Neural progenitor cell (in vitro differentiated cells): ENCODE results near the gene MAP2K5. TPM values are rescaled to one million over a fixed set of nuclear protein-coding genes. Genes with fewer than 3 reads are reported as not detected.

Experiments
- DNase-seq: peaks from one replicate; pipeline ENCODE4 v3.0.0-alpha.2; 2016; ENCODE audit warnings: low spot score
- H2AFZ ChIP-seq: fragments of 200-600 bp; sonication (generic); replicated peaks from 2 replicates; pipeline ENCODE4 v1.6.1; 2016; ENCODE audit warnings: antibody characterized with exemption
- H3F3A ChIP-seq: fragments of 200-600 bp; sonication (generic); 2 replicates; pipeline ENCODE4 v1.6.1; 2016; ENCODE audit warnings: antibody characterized with exemption, low read depth
- H3K27ac ChIP-seq: fragments of 200-600 bp; sonication (generic); 2 replicates; pipeline ENCODE4 v1.5.1; 2016; ENCODE audit warnings: mild to moderate bottlenecking
- H3K27me3 ChIP-seq: fragments of 200-600 bp; sonication (generic); 2 replicates; pipeline ENCODE4 v1.6.1; 2016; ENCODE audit warnings: mild to moderate bottlenecking, moderate library complexity
- H3K36me3 ChIP-seq: fragments of 200-600 bp; sonication (generic); 2 replicates; pipeline ENCODE4 v1.5.1; 2016
- H3K4me1 ChIP-seq: fragments of 200-600 bp; sonication (generic); 2 replicates; pipeline ENCODE4 v1.6.1; 2016; ENCODE audit warnings: mixed run types
- H3K4me2 ChIP-seq: fragments of 200-600 bp; sonication (generic); 2 replicates; pipeline ENCODE4 v1.6.1; 2016
- H3K4me3 ChIP-seq: fragments of 200-600 bp; sonication (generic); 2 replicates; pipeline ENCODE4 v1.5.1; 2016
- H3K79me2 ChIP-seq: fragments of 200-600 bp; sonication (generic); 2 replicates; pipeline ENCODE4 v1.6.1; 2016; ENCODE audit warnings: low read depth
- H3K9ac ChIP-seq: fragments of 200-600 bp; sonication (generic); 2 replicates; pipeline ENCODE4 v1.6.1; 2016
- H3K9me3 ChIP-seq: fragments of 200-600 bp; sonication (generic); 2 replicates; pipeline ENCODE4 v1.5.1; 2016; ENCODE audit warnings: low read depth
- H4K20me1 ChIP-seq: fragments of 200-600 bp; sonication (generic); 2 replicates; pipeline ENCODE4 v1.6.1; 2016; ENCODE audit warnings: low read depth
- H3K27ac Mint-ChIP-seq: 3 replicates; pipeline ENCODE4 v1.8.0; 2021; ENCODE audit warnings: mixed read lengths
- H3K27me3 Mint-ChIP-seq: 2 replicates; pipeline ENCODE4 v1.8.0; 2022; ENCODE audit warnings: low read depth, mild to moderate bottlenecking, inconsistent platforms, moderate library complexity, mixed read lengths; ENCODE audit not compliant: insufficient read depth
- H3K36me3 Mint-ChIP-seq: 3 replicates; pipeline ENCODE4 v1.8.0; 2021; ENCODE audit warnings: mixed read lengths
- H3K4me1 Mint-ChIP-seq: 3 replicates; pipeline ENCODE4 v1.8.0; 2021; ENCODE audit warnings: mixed read lengths
- H3K4me3 Mint-ChIP-seq: 3 replicates; pipeline ENCODE4 v1.8.0; 2021; ENCODE audit warnings: mild to moderate bottlenecking, moderate library complexity, mixed read lengths
- H3K9me3 Mint-ChIP-seq: 3 replicates; pipeline ENCODE4 v1.8.0; 2020; ENCODE audit warnings: mixed read lengths
- EZH2 ChIP-seq: fragments of 200-600 bp; sonication (generic); IDR thresholded peaks from 2 replicates; pipeline ENCODE4 v1.6.1; 2017; ENCODE audit warnings: antibody characterized with exemption, mild to moderate bottlenecking, moderate library complexity
- EZH2phosphoT487 ChIP-seq: fragments of 200-600 bp; sonication (generic); IDR thresholded peaks from 2 replicates; pipeline ENCODE4 v1.6.1; 2017; ENCODE audit warnings: antibody characterized with exemption
- total RNA-seq: library from RNA; depleted of rRNA; stranded (reverse); fragments of >200 nt; gene quantifications from 2 replicates; pipeline ENCODE4 v1.2.3, GENCODE V29; 2015; ENCODE audit warnings: low replicate concordance
- TF ChIP-seq, protein P1 (sequence below): fragments of 200-600 bp; sonication (generic); IDR thresholded peaks from 2 replicates; pipeline ENCODE4 v1.5.1; 2017; ENCODE audit warnings: antibody characterized with exemption, mild to moderate bottlenecking

MAP2K5 gene
- total RNA-seq, 1 donor from 2014 or later: 17.2 TPM

DNA sequence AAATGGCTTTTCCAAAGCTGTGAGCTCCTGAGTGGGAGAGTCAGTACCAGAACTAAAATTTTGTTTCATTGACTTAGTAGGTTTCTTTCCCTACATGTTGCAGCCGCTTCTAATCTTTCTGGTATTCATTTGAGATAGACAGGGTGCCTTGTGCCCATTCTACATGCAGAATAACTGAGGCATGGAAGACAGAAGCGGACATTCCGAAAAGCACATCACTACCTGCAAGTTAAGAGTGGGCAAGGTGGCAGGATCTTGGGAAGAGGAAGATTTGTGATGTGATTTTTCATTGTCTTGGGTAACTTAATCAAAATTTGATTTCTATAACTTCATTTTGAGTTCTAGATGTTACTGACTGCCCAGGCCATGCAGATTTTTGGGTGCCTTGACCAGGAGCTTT lies 2.0 kb downstream of the MAP2K5 start:
- Histone ChIP-seq H3K9me3 (no peaks in the 10 kb centered on the region), H3K27ac (no peak overlapping the region), H3K27me3 (no peaks in the 10 kb centered on the region), H2AFZ (no peak overlapping the region), H3K4me2 (peak overlapping the region; percentile 84), H3K79me2 (peaks cover 33% of the 10 kb centered on the region), H3K9ac (no peak overlapping the region), H3K4me3 (no peak overlapping the region), H3K4me1 (peaks cover 31% of the 10 kb centered on the region), H4K20me1 (peaks cover 8% of the 10 kb centered on the region), H3K36me3 (no peaks in the 10 kb centered on the region), H3F3A (peaks cover 27% of the 10 kb centered on the region)
- peaks cover 3% of the 10 kb centered on the region for H3K36me3 Mint-ChIP-seq
- TF ChIP-seq, protein P1, sequence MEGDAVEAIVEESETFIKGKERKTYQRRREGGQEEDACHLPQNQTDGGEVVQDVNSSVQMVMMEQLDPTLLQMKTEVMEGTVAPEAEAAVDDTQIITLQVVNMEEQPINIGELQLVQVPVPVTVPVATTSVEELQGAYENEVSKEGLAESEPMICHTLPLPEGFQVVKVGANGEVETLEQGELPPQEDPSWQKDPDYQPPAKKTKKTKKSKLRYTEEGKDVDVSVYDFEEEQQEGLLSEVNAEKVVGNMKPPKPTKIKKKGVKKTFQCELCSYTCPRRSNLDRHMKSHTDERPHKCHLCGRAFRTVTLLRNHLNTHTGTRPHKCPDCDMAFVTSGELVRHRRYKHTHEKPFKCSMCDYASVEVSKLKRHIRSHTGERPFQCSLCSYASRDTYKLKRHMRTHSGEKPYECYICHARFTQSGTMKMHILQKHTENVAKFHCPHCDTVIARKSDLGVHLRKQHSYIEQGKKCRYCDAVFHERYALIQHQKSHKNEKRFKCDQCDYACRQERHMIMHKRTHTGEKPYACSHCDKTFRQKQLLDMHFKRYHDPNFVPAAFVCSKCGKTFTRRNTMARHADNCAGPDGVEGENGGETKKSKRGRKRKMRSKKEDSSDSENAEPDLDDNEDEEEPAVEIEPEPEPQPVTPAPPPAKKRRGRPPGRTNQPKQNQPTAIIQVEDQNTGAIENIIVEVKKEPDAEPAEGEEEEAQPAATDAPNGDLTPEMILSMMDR: no peak
- no peak for TF ChIP-seq EZH2phosphoT487
- TF ChIP-seq EZH2: no peak
- no peaks in the 10 kb centered on the region for H3K27me3 Mint-ChIP-seq
- H3K4me1 Mint-ChIP-seq: peaks cover 51% of the 10 kb centered on the region
- no peak overlapping the region for H3K27ac Mint-ChIP-seq
- peak overlapping the region; percentile 98 for H3K4me3 Mint-ChIP-seq
- no peaks in the 10 kb centered on the region for H3K9me3 Mint-ChIP-seq
- DNase-seq: no peak

DNA sequence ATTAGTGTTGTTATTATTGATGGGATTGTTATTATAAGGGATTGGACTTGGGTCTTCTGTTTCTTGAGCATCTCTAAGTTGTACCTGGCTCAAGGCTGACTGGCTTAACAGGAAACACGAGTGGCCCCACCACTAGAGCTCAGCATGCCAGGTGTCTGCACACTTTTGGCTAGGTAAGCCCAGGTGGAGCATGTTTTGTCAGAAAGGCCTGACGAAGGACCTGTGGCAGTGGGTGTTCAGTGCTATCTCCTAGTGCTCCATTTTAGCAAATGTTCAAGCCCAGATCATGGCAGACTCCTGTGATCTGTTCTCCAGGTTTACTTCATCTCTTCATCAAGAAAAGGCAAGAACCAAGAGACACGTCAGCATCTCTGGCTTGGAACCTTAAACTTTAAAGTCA lies 3.4 kb downstream of the MAP2K5 start:
- H3K27me3 Mint-ChIP-seq: no peaks in the 10 kb centered on the region
- Histone ChIP-seq H3K27me3 (no peaks in the 10 kb centered on the region), H3F3A (peaks cover 24% of the 10 kb centered on the region), H2AFZ (no peak overlapping the region), H4K20me1 (peaks cover 8% of the 10 kb centered on the region), H3K79me2 (peaks cover 42% of the 10 kb centered on the region), H3K36me3 (no peaks in the 10 kb centered on the region), H3K4me3 (no peak overlapping the region), H3K4me1 (peaks cover 41% of the 10 kb centered on the region), H3K9me3 (no peaks in the 10 kb centered on the region), H3K27ac (no peak overlapping the region), H3K9ac (no peak overlapping the region), H3K4me2 (no peak overlapping the region)
- no peak overlapping the region for H3K27ac Mint-ChIP-seq
- no peak for DNase-seq
- TF ChIP-seq EZH2: no peak
- TF ChIP-seq EZH2phosphoT487: no peak
- peaks cover 7% of the 10 kb centered on the region for H3K36me3 Mint-ChIP-seq
- no peaks in the 10 kb centered on the region for H3K9me3 Mint-ChIP-seq
- peaks cover 61% of the 10 kb centered on the region for H3K4me1 Mint-ChIP-seq
- no peak overlapping the region for H3K4me3 Mint-ChIP-seq

DNA sequence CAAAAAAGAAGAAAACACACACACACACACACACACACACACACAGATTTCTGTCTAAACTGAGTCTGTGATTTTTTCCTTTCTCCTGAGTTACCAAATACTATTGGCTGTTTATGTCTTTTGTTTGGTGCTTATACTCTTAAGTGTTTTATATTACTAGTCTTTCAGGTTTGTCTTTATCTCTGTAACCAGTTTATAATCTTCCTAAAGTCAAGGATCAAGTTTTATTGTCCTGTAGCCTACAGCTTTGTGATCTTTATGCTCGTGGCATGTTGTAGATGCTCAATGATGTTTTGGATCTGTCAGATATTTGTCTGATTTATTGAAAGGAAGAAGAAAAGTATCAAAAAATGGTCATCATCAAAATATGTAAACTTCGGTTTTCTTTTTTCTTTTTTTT lies 4.6 kb downstream of the MAP2K5 start:
- peaks cover 8% of the 10 kb centered on the region for H4K20me1 ChIP-seq
- Mint-ChIP-seq H3K36me3 (peaks cover 7% of the 10 kb centered on the region), H3K9me3 (no peaks in the 10 kb centered on the region), H3K4me3 (no peak overlapping the region), H3K27ac (no peak overlapping the region), H3K27me3 (no peaks in the 10 kb centered on the region), H3K4me1 (peaks cover 50% of the 10 kb centered on the region)
- no peak for DNase-seq
- peaks cover 24% of the 10 kb centered on the region for H3F3A ChIP-seq
- TF ChIP-seq, protein P1: no peak
- TF ChIP-seq EZH2 (no peak), EZH2phosphoT487 (no peak)
- no peak overlapping the region for H3K27ac ChIP-seq
- no peaks in the 10 kb centered on the region for H3K9me3 ChIP-seq
- no peak overlapping the region for H3K9ac ChIP-seq
- H2AFZ ChIP-seq: no peak overlapping the region
- no peak overlapping the region for H3K4me3 ChIP-seq
- no peak overlapping the region for H3K4me2 ChIP-seq
- peaks cover 41% of the 10 kb centered on the region for H3K4me1 ChIP-seq
- H3K79me2 ChIP-seq: peaks cover 49% of the 10 kb centered on the region
- H3K27me3 ChIP-seq: no peaks in the 10 kb centered on the region
- H3K36me3 ChIP-seq: peaks cover 4% of the 10 kb centered on the region

DNA sequence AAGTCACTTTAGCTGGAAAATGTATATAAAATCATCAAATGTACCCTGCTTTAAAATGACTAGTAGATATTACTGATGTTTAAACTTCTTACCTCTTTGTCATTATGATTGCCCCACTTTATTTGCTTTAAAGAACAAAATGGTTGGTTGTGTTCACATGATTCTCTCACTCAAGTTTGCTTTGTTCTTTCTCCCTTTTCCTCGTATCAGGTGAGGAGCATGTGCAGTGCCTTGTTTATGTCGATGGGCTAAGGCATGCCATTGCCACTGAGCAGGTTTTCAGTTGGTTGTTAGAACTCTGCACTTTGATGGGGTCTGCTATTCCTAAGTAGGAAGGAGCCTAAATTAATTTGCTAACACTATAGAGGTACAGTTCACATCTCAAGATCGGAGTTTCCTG lies 5.3 kb downstream of the MAP2K5 start:
- Histone ChIP-seq H3K9me3 (no peaks in the 10 kb centered on the region), H3F3A (peaks cover 24% of the 10 kb centered on the region), H3K36me3 (peaks cover 4% of the 10 kb centered on the region), H4K20me1 (peaks cover 8% of the 10 kb centered on the region), H2AFZ (no peak overlapping the region), H3K4me1 (peaks cover 41% of the 10 kb centered on the region), H3K9ac (no peak overlapping the region), H3K27me3 (no peaks in the 10 kb centered on the region), H3K4me2 (peak overlapping the region; percentile 72), H3K27ac (peak overlapping the region; percentile 17), H3K4me3 (no peak overlapping the region), H3K79me2 (peaks cover 48% of the 10 kb centered on the region)
- peaks cover 49% of the 10 kb centered on the region for H3K4me1 Mint-ChIP-seq
- no peak overlapping the region for H3K4me3 Mint-ChIP-seq
- H3K9me3 Mint-ChIP-seq: no peaks in the 10 kb centered on the region
- H3K27ac Mint-ChIP-seq: peak overlapping the region; percentile 62
- no peak for TF ChIP-seq EZH2phosphoT487
- peaks cover 7% of the 10 kb centered on the region for H3K36me3 Mint-ChIP-seq
- DNase-seq: no peak
- H3K27me3 Mint-ChIP-seq: no peaks in the 10 kb centered on the region
